Measurements from ENCODE around the gene ZCCHC17. TPM values are rescaled to one million over a fixed set of nuclear protein-coding genes. Genes with fewer than 3 reads are reported as not detected.
A peak's percentile ranks its signal among the peaks of the same experiment; 100 is the strongest.

ZCCHC17 gene
- total RNA-seq, 1 experiment from 2014 or later: 30.2 TPM

- ChIA-PET CTCF (interaction anchor here (1.4 kb wide), 1 partner anchor 159 kb away, joined by 3 read pairs; no protein-coding TSS in a partner anchor), POLR2A (ENCODE audit: unreplicated experiment) (no interaction called here)
- Histone ChIP-seq H2AFZ (ENCODE audit: low read length) (no peak overlapping the region), H3K79me2 (ENCODE audit: low read length) (no peaks in the 10 kb centered on the region), H3K27me3 (ENCODE audit: low read length) (no peaks in the 10 kb centered on the region), H3K4me1 (ENCODE audit: insufficient read depth, low read length) (peaks cover 23% of the 10 kb centered on the region), H4K20me1 (ENCODE audit: low read length) (no peaks in the 10 kb centered on the region), H3K27ac (ENCODE audit: low read length) (peak overlapping the region; percentile 30), H3K9ac (ENCODE audit: low read length) (no peak overlapping the region), H3K9me2 (replicated peaks; ENCODE audit: low read length) (no peaks in the 10 kb centered on the region), H3K9me3 (ENCODE audit: low read length) (no peaks in the 10 kb centered on the region), H3K4me3 (ENCODE audit: low read length) (no peak overlapping the region), H3K4me2 (ENCODE audit: low read length) (peak overlapping the region; percentile 32), H3F3A (ENCODE audit: low read length, unreplicated experiment) (no peaks in the 10 kb centered on the region), H3K36me3 (ENCODE audit: low read depth, low read length) (no peaks in the 10 kb centered on the region)
- DNase-seq (no peak), ATAC-seq (no peak)
- intact Hi-C loops (cut with micrococcal nuclease): no loop called here
- no peak for TF ChIP-seq EZH2phosphoT487 (IDR thresholded peaks at IDR 0.05; ENCODE audit: borderline replicate concordance, low read length)
- TF ChIP-seq CTCF (conservative IDR thresholded peaks at IDR 0.05; ENCODE audit: low read depth, low read length): no peak
- TF ChIP-seq EZH2 (IDR thresholded peaks at IDR 0.05; ENCODE audit: low read length, unreplicated experiment): no peak
- BruUV-seq (replicated peaks): no TSS peak
These were observed 92.8 kb downstream of the ZCCHC17 start for GRCh38 chr1:31389616-31390015.

GRCh38 chr1:31390071-31390470 is 93.2 kb downstream of the ZCCHC17 start:
- Histone ChIP-seq H3K27me3 (ENCODE audit: low read length) (no peaks in the 10 kb centered on the region), H4K20me1 (ENCODE audit: low read length) (no peaks in the 10 kb centered on the region), H3K9me2 (replicated peaks; ENCODE audit: low read length) (no peaks in the 10 kb centered on the region), H3K9ac (ENCODE audit: low read length) (peak overlapping the region; percentile 5; the same call in 1 of the 2 replicates), H3K27ac (ENCODE audit: low read length) (peak overlapping the region; percentile 47), H3F3A (ENCODE audit: low read length, unreplicated experiment) (no peaks in the 10 kb centered on the region), H3K36me3 (ENCODE audit: low read depth, low read length) (no peaks in the 10 kb centered on the region), H3K4me2 (ENCODE audit: low read length) (peak overlapping the region; percentile 32), H3K4me3 (ENCODE audit: low read length) (no peak overlapping the region), H3K4me1 (ENCODE audit: insufficient read depth, low read length) (peaks cover 19% of the 10 kb centered on the region), H3K79me2 (ENCODE audit: low read length) (no peaks in the 10 kb centered on the region), H3K9me3 (ENCODE audit: low read length) (no peaks in the 10 kb centered on the region), H2AFZ (ENCODE audit: low read length) (peak overlapping the region; percentile 30)
- ATAC-seq (peak; percentile 44), DNase-seq (peak; percentile 88)
- no TSS peak for BruUV-seq (replicated peaks)
- TF ChIP-seq EZH2phosphoT487 (IDR thresholded peaks at IDR 0.05; ENCODE audit: borderline replicate concordance, low read length) (no peak), EZH2 (IDR thresholded peaks at IDR 0.05; ENCODE audit: low read length, unreplicated experiment) (no peak)
- ChIA-PET POLR2A (ENCODE audit: unreplicated experiment) (no interaction called here), CTCF (interaction anchor here (1.4 kb wide), 1 partner anchor 159 kb away, joined by 3 read pairs; no protein-coding TSS in a partner anchor)
- intact Hi-C loops (cut with micrococcal nuclease): no loop called here

- H2AFZ ChIP-seq (ENCODE audit: low read length): no peak overlapping the region
- no peak overlapping the region for H3K9ac ChIP-seq (ENCODE audit: low read length)
- no peaks in the 10 kb centered on the region for H3K9me2 ChIP-seq (replicated peaks; ENCODE audit: low read length)
- DNase-seq (no peak), ATAC-seq (no peak)
- ChIA-PET CTCF (interaction anchor here (0.5 kb wide), 1 partner anchor 716 kb away, joined by 3 read pairs; no protein-coding TSS in a partner anchor), POLR2A (ENCODE audit: unreplicated experiment) (no interaction called here)
- no peak for TF ChIP-seq EZH2 (IDR thresholded peaks at IDR 0.05; ENCODE audit: low read length, unreplicated experiment)
- TF ChIP-seq EZH2phosphoT487 (IDR thresholded peaks at IDR 0.05; ENCODE audit: borderline replicate concordance, low read length): no peak
- no peak for TF ChIP-seq CTCF (conservative IDR thresholded peaks at IDR 0.05; ENCODE audit: low read depth, low read length)
- H4K20me1 ChIP-seq (ENCODE audit: low read length): no peaks in the 10 kb centered on the region
- BruUV-seq (replicated peaks): no TSS peak
- H3K4me1 ChIP-seq (ENCODE audit: insufficient read depth, low read length): peaks cover 18% of the 10 kb centered on the region
- intact Hi-C loops (cut with micrococcal nuclease): no loop called here
- H3K27ac ChIP-seq (ENCODE audit: low read length): no peak overlapping the region
- H3K79me2 ChIP-seq (ENCODE audit: low read length): no peaks in the 10 kb centered on the region
- no peak overlapping the region for H3K4me2 ChIP-seq (ENCODE audit: low read length)
- H3K36me3 ChIP-seq (ENCODE audit: low read depth, low read length): no peaks in the 10 kb centered on the region
- no peak overlapping the region for H3K4me3 ChIP-seq (ENCODE audit: low read length)
- no peaks in the 10 kb centered on the region for H3K9me3 ChIP-seq (ENCODE audit: low read length)
- H3F3A ChIP-seq (ENCODE audit: low read length, unreplicated experiment): no peaks in the 10 kb centered on the region
- H3K27me3 ChIP-seq (ENCODE audit: low read length): no peaks in the 10 kb centered on the region
These were observed 96.6 kb downstream of the ZCCHC17 start for GRCh38 chr1:31393463-31393862.

Data from PC-3 (cell line).